GM19351 (cell line): ENCODE results near the gene PLA2G12B.
"Not testable (repeated sequence)": the region's sequence is repeated elsewhere in the genome, so short reads cannot be mapped to it uniquely, and the experiment has no call there.

ENCODE experiments used
- ATAC-seq: cut with Tn5 transposase; IDR thresholded peaks from one replicate; pipeline ENCODE4 v1.9.1; 2021; ENCODE audit warnings: mild to moderate bottlenecking, moderate library complexity; ENCODE audit not compliant: unreplicated experiment

The PLA2G12B gene, protein sequence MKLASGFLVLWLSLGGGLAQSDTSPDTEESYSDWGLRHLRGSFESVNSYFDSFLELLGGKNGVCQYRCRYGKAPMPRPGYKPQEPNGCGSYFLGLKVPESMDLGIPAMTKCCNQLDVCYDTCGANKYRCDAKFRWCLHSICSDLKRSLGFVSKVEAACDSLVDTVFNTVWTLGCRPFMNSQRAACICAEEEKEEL

DNA sequence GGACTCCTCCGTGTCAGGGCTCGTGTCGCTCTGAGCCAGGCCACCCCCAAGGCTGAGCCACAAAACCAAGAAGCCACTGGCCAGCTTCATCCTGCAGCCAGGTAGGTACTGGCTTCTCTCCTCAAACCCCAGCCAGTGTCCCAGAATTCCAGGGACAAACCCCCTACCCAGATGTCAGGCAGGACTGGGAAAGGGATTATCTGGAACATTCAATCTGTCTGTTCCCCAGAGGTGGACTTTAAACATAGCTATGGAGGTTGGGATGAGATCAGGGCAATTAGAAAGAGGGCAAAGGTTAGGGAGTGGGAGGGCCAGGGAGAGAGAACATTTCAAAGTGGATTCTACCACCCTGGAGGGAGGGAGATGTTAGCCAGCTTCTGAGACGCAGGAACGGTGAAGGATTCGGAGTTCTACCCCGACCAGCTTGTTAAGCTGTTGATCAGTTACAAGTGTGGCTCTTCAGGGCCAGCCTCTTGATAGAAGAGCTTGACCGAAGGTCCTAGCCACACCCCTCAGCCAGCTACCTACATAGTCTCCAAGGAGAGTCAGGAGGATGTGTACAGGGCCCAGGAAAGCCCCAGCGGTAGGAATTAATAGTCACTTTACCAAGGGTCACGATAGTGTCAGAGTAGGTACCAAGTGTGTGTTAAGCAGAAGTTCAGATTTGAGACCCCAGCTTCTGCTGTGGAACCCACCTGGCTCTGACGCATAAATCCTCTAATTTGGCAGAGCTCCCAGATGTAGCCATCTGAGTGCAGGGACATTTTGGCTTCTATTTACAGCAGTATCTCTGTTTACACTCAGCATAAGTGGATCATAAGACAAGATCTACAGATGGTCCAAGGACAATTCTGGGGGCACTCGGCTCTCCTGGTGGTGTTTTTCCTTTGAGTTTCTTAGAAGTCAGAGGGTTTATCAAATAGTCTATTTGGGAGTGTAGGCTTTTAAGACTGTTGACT is at the start of gene PLA2G12B:
TSS of gene PLA2G12B (minus strand) at position 211 of the 959 bp plus-strand sequence. CDS start at position 90, 121 bp downstream.
- ATAC-seq: no peak

DNA sequence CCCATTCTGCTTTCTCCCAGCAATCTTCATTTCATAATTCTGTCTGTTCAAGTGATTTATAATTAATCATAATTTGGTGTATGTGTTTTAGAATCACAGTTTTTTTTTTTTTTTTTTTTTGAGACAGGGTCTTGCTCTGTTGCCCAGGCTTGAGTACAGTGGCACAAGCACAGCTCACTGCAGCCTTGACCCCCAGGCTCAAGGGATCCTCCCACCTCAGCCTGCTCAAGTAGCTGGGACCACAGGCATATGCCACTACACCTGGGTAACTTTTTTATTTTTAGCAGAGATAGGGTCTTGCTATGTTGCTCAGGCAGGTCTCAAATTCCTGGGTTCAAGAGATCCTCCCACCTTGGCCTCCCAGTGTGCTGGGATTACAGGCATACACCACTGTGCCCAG is 49.2 kb upstream of the PLA2G12B start:
- no peak for ATAC-seq

DNA sequence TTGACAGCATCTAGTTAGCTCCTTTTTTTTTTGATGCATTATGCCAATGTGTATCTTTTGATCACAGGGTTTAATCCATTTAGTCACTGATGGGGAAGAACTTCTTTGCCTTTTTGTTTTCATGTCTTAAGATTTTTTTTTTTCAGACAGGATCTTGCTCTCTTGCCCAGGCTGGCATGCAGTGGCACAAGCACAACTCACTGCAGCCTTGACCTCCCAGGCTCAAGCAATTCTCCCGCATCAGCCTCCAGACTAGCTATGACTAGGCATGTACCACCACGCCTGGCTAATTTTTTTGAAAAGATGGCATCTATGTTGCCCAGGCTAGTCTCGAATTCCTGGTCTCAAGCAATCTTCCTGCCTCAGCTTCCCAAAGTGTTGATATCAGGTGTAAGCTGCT is 46.4 kb upstream of the PLA2G12B start:
- ATAC-seq: no peak

DNA sequence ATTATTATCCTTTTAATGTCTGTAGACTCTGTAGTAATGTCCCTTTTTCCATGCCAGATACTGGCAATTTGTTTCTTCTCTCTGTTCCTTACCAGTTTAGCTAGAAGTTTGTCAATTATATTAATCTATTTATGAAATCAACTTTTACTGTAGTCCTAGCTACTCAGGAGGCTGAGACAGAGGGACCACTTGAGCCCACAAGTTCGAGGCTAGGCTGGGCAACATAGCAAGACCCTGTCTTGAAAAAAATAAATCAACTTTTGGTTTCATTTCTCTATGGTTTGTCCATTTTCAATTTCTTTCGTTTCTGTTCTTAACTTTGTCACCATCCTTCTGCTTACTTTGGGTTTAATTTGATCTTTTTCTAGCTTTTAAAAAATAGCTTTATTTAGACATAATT is 42.5 kb upstream of the PLA2G12B start:
- no peak for ATAC-seq

DNA sequence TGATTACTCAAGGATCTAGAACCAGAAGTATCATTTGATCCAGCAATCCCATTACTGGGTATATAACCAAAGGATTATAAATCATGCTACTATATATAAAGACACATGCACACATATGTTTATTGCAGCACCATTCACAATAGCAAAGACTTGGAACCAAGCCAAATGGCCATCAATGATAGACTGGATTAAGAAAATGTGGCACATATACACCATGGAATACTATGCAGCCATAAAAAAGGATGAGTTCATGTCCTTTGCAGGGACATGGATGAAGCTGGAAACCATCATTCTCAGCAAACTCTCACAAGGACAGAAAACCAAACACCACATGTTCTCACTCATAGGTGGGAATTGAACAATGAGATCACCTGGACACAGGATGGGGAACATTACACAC is 40.9 kb upstream of the PLA2G12B start:
- not testable (repeated sequence) for ATAC-seq

DNA sequence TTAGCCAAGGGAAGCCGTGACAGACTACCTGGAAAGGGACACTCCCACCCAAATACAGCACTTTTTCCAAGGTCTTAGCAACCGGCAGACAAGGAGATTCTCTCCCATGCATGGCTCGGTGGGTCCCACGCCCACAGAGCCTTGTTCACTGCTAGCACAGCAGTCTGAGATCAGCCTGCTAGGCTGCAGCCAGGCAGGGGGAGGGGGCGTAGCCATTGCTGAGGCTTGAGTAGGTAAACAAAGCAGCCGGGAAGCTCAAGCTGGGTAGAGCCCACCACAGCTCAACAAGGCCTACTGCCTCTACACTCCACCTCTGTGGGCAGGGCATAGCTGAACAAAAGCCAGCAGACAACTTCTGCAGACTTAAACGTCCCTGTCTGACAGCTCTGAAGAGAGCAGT is 35.2 kb upstream of the PLA2G12B start:
- ATAC-seq: not testable (repeated sequence)

DNA sequence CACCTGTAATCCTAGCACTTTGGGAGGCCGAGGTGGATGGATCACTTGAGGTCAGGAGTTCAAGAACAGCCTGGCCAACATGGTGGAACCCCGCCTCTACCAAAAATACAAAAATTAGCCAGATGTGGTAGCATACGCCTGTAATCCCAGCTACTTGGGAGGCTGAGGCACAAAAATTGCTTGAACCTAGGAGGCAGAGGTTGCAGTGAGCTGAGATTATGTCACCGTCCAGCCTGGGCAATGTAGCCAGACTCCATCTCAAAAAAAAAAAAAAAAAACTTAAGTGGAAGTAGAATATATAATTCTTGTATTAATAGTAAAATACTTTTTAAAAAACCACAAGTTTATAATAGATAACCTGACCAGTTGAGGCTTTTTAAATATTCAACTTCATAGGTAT is 30.0 kb upstream of the PLA2G12B start:
- ATAC-seq: not testable (repeated sequence)

DNA sequence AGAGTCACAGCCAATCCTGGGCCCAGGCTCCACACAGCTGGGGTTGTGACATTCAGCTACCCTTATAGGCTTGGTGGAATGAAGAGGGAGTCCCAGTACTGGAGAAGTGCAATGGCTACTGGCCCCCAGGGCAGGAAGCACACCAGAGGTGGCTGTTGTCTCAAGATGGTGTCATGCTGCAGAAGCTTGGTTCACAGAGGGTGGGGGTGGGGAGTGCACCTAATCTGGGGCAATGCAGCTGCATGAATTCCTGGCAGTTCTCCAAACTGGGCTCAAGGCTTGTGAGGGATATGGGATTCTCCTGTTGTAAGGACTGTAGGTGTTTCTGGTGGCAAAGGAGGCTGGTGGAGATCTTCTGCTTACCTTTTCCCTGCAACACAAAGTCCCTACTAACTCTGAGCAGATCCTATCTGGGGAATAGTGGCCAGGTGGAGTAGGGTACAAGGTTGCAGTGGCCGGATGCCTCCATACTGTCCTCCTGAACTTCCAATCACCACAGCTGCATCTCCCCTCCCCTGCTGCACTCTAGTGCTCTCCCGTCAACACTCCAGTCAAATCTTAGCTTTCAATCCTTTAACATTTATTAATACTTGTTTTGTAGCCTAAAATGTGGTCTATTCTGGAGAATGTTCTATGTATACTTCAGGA is 27.4 kb upstream of the PLA2G12B start:
- no peak for ATAC-seq

DNA sequence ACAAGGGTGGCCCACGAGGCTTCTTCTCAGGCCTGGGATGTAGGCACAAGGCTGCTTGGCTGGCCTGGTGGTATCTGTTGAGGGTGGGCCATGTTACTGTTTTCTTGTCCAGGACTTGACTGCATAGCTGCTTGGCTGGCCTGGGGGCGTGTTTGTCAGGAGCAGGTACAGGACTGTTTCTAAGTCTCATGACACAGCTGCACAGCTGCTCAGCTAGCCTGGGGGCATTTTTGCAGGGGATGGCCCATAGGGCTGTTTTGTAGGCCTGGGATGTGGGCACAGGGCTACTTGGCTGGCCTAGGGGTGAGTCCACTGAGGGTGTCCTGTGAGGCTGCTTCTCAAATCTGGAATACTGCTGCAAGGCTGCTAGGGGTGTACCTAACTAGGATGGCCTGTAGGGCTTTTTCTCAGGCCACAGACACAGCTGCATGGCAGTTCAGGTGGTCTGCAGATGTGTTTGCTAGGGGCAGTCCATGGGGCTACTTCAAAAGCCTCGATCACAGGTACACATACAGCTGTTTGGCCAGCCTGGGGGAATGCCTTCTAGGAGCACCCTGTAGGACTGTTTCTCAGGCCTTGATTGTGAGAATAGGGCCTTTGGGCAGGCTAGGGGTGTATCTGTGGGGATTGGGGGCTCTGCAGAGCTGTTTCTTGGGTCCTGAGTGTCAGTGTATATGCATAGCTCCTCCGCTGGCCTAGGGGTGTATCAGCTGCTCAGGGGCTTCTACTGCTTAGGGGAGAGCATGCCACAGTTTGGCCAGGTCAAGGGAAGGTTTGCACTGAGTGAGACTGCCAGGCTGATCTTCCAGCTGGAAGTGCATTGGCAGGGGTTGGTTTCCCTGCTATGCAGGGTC is 26.6 kb upstream of the PLA2G12B start:
- no peak for ATAC-seq

DNA sequence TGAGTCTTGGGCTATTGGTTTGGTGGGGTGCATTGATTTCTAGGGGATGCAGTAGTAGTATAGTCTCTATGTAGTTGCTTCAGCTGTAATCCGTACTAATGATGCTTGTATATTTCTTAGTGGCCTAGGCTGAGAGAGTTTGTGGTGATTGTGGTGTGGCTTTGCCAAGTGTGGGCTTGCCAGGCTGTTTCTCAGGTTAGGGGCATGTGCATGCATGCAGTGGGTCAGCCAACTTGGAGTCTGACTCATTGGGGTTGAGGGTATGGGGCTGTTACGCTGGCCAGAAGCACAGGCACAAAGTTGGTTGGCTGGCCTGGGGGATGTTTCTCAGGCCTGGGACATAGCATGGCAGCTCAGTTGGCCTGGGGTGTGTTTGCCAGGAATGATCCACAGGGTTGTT is 25.7 kb upstream of the PLA2G12B start:
- no peak for ATAC-seq

DNA sequence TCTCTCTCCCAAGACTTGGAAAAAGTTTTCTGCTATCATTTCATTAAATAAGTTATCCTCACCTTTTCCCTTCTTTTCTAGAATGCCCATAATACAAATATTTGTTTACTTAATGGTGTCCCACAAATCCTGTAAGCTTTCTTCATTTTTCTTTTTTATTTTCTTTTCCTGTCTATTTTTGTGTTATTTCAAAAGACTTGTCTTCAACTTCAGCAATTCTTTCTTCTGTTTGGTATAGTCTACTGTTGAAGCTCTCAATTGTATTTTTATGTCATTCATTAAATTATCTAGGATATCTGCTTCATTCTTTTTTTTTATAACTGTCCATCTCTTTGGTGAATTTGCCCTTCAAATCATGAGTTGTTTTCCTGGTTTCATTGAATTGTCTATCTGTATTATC is 25.1 kb upstream of the PLA2G12B start:
- ATAC-seq: no peak

DNA sequence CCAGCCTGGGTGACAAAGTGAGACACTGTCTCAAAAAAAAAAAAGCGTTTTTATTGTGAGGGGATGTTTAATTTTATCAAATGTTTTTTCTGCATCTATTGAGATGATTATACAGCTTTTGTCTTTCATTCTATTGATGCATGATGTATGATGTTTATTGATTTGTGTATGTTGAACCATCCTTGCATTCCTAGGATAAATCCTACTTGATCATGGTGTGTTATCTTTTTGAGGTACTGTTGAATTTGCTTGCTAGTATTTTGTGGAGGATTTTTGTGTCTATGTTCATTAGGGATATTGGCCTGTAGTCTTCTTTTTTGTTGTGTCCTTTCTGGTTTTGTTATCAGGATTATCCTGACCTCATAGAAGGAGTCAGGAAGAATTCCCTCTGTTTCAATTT is 22.3 kb upstream of the PLA2G12B start:
- no peak for ATAC-seq

DNA sequence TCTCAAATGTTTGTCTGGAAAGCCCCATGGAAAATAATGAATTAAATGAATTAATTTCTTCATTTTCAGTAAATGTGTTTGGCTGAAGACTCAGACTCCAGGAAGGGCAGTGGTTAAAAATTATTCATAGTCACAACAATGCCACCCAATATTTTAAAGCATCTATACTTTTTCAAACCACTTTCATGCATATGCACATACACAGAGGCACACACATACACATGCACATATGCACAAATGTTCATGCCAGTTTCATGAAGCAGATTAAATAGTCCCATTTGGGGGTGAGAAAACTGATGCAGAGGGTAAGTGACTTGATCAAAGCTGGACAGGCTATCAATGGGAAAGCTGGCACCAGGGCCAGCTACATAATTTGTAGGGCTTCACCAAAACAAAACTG is 1.4 kb upstream of the PLA2G12B start:
- ATAC-seq: no peak

DNA sequence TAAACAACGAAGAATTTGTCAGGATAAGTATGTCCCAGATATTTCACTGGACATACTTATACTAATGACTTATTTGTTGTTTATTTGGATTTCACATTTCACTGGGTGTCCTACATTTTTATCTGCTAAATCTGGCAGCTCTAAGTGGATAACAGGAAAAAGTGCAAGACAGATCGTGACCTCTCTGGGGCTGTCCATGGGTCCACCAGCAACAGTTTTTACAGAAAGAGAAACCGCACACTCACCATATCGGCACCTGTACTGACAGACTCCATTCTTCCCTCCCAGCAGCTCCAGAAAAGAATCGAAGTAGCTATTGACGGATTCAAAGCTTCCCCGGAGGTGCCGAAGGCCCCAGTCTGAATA is 393 bp downstream of the PLA2G12B start:
- no peak for ATAC-seq

DNA sequence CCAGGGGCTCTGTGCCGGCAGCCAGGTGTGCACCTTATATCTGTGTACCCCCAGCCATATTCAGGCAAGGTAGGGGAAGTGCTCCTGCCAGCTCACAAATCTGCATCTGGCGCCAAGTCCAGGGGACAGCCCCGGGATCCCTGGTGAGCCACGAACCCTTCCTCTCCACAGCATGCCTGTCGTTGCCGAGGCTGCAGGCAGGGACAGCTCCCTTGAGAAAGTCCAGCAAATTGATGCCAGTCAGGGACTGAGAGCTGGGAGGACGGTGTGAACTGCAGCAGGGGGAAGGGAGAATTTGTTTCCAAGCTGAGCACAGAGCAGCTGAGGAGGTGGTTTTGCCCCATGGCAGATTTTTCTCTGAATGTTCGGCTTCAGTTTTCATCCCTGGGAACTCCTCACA is 919 bp downstream of the PLA2G12B start:
- no peak for ATAC-seq

DNA sequence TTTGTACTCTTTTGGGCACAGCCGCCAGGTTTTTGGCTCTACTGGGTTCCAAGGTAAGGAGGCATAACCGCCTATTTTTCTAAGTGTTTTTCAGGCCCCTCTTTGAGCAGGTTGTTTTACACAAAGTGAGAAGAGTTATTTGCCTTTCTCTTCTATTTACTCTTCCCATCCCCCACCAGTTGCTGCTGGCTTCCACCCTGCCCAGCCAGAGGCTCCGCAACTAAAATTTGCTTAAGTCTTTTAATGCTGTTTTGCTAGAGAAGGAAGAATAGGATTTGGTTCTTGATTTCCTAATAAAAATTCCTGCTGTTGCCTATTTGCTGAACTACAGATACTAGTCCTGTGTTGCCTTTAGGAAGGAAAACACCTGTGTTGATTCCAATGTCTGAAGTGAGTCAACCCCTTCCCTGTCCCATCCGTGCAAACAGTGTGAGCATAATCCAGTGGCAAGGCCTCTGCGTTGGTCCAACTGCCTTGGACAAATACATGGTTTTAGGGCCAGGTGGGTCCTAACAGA is 1.9 kb downstream of the PLA2G12B start:
- no peak for ATAC-seq

DNA sequence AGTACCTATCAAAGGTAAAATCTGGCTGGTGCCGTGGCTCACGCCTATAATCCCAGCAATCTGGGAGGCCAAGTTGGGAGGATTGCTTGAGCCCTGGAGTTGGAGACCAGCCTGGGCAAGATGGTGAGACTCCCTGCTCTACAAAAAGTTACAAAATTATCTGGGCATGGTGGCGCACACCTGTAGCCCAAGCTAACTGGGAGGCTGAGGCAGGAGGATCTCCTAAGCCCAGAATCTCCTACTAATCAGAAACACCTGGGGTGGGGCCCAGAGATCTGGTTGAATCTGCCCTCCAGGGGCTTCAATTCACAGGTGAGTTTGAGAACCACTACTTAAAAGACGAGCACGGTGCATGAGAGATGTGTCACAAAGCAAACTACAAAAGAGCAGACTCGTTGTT is 2.4 kb downstream of the PLA2G12B start:
- no peak for ATAC-seq

DNA sequence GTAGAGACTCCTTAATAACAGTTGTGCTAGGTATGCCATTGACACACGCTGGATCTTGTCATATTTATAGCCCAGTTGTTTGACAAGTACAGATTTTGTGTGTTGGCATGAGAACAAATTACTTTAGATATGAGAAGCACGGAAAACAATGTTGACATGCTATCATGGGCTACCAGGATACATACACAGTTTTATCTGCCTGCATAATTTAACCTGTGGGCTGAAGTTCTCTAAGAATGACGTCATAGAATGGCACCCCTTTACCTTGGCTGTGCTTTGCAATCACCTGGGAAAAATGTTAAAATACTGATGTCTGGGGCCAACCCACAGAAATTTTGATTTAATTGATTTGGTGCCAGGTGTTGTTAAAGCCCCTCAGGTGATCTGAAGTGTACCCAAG is 2.8 kb downstream of the PLA2G12B start:
- ATAC-seq: no peak

DNA sequence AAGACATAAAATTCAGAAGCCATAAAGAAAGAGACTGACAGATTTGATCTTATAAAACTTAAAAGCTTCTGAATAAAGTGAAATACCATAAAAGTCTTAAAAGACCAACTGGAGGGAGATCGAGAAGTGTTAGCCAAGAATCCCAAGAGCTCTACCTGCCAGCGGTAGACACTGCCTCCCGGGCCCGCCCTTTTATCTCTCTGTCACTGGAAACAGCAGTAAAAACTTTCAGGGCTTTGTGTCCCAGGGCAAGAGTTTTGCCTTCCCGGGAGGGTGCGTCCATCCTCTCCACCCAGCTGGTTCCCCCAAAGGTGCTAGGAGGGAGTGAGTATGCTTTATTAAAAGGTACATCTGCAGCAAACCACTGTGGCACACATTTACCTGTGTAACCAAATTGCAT is 5.8 kb downstream of the PLA2G12B start:
- ATAC-seq: no peak

DNA sequence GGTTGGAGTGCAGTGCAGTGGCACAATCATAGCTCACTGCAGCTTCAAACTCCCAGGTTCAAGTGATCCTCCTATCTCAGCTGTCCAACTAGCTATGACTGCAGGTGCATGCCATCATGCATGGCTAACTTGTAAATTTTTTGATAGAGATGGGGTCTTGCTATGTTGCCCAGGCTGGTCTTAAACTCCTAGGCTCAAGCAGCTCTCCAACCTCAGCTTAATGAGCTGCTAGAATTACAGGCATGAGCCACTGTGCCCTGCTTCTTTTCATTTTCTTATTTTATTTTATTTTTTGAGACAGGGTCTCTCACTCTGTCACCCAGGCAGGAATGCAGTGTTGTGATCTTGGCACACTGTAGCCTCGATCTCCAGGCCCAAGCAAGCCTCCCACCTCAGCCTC is 7.6 kb downstream of the PLA2G12B start:
- no peak for ATAC-seq
